ENCODE measurements around the gene INTS7.
"Not testable (repeated sequence)": the region's sequence is repeated elsewhere in the genome, so short reads cannot be mapped to it uniquely, and the experiment has no call there.

Gene INTS7

GRCh38 chr1:211932231-211932932, 103.0 kb downstream of the INTS7 start:
- DNase-seq: no peak

DNA sequence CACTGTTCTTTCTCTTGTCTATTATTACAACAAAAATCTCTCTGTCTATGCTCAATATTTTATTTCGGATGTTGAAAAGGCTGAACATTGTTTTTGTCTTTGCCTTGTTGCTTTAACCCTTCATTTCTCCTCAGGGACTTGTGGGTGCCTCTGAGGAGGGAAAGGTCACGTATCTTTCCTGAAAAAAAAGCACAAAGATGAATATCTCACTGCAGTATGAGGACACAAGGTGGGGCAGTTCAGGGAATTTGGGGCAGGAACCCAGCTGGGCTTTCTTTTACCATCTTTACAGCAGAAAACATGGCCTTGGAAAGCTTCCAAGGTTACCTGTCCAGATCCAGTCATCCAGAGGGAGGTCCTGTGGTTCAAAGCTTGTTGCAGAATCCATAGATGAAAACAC, 105.7 kb downstream of the INTS7 start:
- no peak for DNase-seq

- no peak for DNase-seq
Observed at GRCh38 chr1:211928993-211929637, 106.2 kb downstream of the INTS7 start.

DNA sequence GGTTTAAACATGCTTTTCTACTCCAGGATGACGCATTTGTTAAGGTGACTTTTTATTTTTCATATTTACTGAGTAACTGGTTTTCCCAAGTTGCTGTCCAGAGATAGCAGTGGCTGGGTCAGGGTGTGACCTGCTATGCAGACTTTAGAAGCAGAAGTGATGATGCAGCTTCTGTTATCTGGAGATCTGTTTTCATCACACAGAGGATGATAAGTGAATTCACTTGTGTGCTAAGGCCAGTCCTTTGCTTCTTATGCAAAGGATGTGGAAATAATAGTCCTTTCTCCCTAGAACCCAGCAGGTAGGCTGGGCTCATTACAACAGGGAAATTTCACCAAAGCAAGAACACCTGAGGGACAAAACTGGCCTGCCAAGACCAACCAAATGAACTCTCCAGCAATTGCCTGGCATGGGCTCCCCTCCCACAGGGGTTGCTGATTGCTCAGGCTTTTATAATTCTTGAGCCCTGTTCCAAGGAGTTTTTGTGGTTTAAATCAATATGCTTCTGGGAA, 107.0 kb downstream of the INTS7 start:
- DNase-seq: no peak

DNA sequence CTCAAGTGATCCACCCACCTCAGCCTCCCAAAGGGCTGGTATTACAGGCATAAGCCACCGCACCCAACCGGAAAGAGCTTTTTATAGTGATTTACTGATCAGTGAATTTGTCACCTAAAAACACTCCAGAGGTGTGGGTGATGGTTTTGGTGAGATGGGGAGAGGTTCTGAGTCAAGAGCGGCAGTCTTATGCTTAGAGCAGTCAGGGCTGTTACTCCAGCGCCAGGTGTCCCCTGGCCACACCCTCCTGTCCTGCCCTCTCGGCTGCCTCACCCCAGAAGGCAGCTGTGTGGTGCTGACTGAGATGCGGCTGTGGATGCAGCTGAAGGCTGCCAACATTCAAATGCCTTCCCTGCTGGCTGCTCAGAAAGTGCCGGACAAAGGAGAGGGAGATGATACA, 110.3 kb downstream of the INTS7 start:
- DNase-seq: no peak

GRCh38 chr1:211924256-211924655, 111.1 kb downstream of the INTS7 start:
- no peak for DNase-seq

GRCh38 chr1:211923095-211923494, 112.3 kb downstream of the INTS7 start:
- no peak for DNase-seq

DNA sequence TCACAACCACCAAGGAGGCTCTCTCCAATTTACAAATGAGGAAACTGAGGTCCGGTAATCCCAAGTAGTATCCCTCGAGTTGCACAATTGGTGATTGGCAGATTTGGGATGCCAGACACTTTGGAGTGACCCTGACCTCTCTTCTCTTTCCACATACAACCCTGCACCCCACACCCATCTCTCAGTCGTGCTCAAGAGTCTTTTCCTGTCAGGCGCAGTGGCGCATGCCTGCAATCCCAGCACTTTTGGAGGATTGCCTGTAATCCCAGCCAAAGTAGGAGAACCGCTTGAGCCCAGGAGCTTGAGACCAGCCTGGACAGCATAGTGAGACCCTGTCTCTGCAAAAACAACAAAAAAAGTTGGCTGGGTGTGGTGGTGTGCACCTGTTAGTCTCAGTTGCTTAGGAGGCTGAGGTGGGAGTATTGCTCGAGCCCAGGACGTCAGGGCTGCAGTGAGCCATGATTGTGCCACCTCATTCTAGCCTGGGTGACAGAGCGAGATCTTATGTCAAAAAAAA, 113.7 kb downstream of the INTS7 start:
- DNase-seq: no peak

- DNase-seq: no peak
Observed at GRCh38 chr1:211920602-211921226, 114.6 kb downstream of the INTS7 start.

GRCh38 chr1:211920141-211920572, 115.2 kb downstream of the INTS7 start:
- no peak for DNase-seq

- DNase-seq: no peak
Observed at GRCh38 chr1:211918843-211919414, 116.4 kb downstream of the INTS7 start.

GRCh38 chr1:211916458-211916857, 118.9 kb downstream of the INTS7 start:
- not testable (repeated sequence) for DNase-seq

DNA sequence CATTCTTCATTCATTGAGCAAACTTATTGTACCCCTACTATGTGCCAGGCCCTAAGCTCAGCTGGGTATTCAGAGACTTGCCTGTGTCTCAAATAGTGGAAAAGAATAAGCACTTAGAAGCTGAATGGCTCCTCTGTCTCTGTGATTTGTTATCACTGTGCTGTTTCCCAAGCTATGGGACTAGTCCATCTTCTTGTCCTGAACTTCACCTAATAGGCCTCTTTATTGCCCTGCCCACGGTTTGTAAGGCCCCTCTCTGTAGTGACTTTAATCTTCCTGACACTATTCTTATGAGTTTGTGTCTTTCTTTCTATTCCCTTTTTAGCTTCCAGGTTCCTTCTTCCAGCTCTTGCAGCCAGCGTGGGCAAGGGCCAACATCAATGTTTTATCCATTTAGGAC, 119.4 kb downstream of the INTS7 start:
- DNase-seq: no peak

GRCh38 chr1:211912844-211913432, 122.4 kb downstream of the INTS7 start:
- DNase-seq: no peak

- DNase-seq: no peak
Observed at GRCh38 chr1:211912038-211912437, 123.3 kb downstream of the INTS7 start.

DNA sequence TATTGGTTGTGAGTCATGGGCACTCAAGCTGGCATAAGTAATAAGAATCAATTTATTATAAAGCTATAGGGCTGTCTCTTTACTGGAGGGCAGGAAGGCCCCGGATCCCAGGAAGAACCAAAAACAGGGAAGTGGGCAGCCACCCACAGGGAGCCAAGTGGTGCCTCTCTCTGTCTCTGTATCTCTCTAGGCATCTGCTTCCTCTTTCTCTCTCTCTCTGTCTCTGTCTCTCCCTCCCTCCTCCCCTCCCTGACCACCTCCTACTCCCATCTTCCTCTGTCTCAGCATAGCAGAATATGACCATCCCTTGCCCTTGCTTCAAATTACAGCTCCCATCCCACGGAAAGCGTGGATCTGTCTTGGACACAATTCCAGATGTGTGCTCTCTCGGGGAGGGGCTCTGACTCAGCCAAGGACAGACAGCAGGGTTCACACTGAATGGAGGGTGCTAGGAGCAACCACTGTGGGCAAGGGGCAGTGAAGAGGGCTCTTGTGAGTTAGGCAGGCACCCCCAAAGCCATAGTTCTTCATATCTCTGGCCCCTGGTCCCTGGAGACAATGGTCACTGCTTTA, 124.4 kb downstream of the INTS7 start:
- no peak for DNase-seq

GRCh38 chr1:211910113-211910884, 125.1 kb downstream of the INTS7 start:
- DNase-seq: no peak

DNA sequence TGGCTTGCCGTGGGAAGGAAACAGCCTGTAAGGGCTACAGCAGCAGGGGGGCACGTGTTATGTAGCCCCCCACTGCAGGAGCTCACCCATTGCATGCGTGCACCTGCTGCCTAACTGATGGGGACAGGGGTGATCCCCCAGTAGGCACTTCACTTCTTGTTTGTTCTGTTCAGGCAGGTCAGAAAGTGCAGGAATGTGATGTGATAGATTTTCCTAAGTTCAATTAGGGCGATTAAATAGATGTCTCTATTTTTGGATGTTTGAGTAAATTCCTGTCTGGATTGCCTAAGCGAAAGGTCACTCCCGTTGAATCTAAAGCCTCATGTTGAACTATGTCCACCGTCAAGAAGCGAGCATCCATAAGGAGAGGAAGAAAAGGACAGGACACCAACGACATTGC, 126.0 kb downstream of the INTS7 start:
- DNase-seq: no peak

DNA sequence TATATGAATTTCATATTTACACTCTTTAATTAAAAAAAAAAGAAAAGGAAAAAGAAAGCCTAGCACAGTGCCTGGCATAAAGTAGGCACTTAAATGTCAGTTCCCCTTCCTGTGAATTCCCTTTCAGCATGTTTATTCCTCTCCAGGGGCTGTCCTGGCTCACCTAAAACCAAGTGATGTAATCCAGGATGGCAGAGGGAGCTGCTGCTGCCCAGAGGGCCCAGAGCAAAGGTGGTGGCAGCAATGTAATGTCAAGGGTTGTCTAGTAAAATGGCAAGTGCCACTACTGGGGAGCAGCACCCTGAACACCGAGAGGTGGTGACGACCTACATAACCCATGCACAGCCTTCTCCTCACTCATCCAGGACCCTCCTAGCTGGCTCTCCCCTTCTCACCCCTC, 126.4 kb downstream of the INTS7 start:
- DNase-seq: no peak

DNA sequence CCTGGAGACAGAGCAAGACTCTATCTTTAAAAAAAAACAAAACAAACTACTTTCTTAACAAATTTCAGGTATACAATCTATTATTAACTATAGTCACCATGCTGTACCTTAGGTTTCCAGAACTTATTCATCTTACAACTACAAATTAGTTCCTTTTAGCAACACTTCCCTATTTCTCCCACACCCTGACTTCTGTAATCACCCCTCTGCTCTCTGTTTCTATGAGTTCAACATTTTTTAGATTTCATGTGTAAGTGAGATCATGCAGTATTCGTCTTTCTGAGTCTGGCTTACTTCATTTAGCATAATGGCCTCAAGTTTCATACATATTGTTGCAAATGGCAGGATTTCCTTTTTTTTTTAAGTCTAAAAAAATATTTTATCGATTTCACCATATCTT, 126.9 kb downstream of the INTS7 start:
- DNase-seq: no peak

DNA sequence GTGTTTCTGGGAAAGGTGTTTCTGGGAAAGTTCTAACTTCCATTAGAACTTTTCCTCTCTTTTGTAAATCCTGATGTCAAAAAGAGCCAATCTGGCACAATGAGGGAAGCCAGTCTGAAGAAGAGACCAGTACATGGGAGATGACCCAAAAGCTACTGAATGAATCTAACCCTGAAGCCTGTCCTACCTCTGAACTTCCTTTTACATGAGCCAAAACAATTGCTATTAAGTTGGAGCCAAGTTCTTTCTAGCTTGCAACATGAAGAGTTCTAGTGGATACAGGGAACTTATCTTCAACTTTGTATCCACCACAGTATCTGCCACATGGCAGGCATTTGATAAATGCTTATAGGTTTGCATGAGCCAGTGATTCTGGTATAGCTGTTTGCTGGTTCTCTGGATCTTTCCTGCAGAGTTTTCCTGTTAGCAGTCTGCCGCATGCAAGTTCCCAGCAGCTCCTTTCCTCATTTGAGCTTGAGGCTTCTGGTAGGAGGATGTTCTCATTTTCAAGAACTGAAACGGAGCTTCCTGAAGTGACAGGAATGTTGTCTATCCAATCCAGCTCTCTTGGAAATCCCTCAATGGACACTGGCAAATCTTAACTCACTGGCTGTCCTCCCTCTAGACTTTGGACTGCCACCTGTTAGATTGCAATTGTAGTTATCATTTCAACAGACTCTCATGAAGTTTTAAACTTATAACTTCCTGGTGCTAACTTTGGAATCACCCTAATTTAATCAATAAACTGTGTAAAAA, 131.7 kb downstream of the INTS7 start:
- no peak for DNase-seq

Measured in activated CD4-positive, alpha-beta T cell treated with anti-CD3 and anti-CD28 coated beads, Interleukin-2, amount 50 U/mL, for 16 hours (primary cell).